CD4-positive, alpha-beta T cell treated with Interleukin-17A for 1 hour (primary cell): ENCODE results near the gene CPAMD8.

Experiments used
- DNase-seq: peaks from one replicate; pipeline ENCODE4 v3.0.0-alpha.2; 2020

CPAMD8 gene

DNA sequence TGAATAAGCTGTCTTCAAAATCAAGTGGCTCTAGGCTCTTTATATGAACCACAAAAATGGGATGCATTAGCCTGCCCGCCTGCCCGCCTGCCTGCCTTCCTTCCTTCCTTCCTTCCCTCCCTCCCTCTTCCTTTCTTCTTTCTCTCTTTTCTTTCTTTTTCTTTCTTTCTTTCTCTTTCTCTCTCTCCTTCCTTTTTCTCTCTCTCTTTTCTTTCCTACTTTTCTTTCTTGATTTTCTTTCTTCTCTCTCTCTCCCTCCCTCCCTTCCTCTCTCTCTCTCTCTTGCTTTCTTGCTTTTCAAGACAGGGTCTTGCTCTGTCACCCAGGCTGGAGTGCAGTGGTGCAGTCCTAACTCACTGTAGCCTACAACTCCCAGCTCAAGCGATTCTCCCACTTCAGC is 110.9 kb downstream of the CPAMD8 start:
- no peak for DNase-seq

- DNase-seq = no peak
Observed at GRCh38 chr19:16915135-16915534, 111.5 kb downstream of the CPAMD8 start.

GRCh38 chr19:16914421-16914820 is 112.2 kb downstream of the CPAMD8 start:
- no peak for DNase-seq

DNA sequence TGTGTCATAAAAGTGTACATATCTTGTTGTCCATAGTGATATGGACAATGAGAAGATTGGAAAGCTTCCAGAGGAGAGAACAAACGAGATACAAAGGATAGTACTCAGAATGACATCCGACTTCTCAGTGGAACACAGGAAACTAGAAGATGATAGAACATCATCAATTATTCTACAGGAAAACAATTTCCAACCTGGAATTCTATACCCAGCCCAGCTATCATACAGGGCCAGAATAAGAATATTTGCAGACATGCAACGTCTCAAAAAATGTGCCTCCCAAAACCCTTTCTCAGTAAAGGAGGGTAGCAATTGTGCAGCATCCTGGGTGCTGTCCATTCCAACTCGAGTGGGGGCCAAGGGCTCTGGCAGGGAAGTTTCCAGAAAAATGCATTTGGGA is 113.8 kb downstream of the CPAMD8 start:
- no peak for DNase-seq

GRCh38 chr19:16911046-16911445 is 115.6 kb downstream of the CPAMD8 start:
- no peak for DNase-seq

- DNase-seq = no peak
Observed at GRCh38 chr19:16908759-16909158, 117.9 kb downstream of the CPAMD8 start.

- DNase-seq = no peak
Observed at GRCh38 chr19:16904599-16904998, 122.0 kb downstream of the CPAMD8 start.

GRCh38 chr19:16903347-16903746 is 123.3 kb downstream of the CPAMD8 start:
- DNase-seq = no peak

DNA sequence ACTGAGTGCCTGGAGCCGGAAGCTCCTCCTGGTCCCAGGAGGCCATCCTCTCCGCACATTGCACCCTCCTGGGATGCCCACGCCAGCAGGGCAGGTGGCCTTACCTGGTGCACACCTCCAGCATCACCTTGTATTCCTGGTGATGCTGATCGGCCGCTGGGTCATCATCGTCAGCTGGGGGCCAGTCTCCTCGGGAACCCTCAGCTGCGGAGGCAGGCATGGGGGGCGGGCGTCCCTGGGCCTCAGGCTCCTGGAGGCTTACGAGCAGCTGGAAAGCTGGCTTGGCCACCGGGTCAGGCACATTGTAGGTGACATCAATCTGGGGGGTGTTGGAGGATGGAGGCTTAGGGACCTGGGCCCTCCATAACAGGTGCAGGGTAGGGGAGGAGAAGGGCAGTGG is 124.1 kb downstream of the CPAMD8 start:
- DNase-seq = no peak

DNA sequence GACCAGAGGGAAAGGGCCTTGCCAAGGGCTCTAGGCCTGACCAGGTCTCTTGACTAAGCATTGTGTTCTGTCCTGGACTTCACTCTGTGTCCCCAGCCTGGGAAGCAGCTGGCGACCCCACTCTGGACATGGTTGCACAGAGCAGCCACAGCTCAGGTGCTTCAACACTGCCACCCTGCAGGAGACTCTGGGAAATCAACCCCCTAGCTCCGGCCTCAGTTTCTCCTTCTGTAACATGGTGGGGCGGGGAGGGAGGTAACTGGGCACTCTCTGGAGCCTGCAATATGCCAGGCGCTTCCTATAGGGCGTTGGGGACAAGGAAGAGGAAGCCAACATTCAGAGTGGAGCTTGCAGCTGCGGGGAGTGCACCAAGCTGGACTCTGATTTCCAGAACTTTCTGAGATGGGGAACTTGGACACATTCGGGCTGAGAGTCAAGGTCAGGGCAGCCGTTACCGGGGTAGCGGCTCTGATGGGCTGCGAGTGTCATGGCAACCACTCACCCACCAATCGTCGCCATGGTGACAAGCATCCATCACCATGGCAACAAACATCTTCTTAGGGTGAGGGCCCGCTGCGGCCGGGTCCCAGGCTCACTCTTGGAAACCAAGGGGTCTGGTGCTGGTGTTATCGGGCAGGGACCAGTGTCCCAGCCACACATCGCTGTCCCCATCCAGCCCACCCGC is 125.0 kb downstream of the CPAMD8 start:
- no peak for DNase-seq

GRCh38 chr19:16899566-16900075 is 127.0 kb downstream of the CPAMD8 start:
- DNase-seq = peak; percentile 38

DNA sequence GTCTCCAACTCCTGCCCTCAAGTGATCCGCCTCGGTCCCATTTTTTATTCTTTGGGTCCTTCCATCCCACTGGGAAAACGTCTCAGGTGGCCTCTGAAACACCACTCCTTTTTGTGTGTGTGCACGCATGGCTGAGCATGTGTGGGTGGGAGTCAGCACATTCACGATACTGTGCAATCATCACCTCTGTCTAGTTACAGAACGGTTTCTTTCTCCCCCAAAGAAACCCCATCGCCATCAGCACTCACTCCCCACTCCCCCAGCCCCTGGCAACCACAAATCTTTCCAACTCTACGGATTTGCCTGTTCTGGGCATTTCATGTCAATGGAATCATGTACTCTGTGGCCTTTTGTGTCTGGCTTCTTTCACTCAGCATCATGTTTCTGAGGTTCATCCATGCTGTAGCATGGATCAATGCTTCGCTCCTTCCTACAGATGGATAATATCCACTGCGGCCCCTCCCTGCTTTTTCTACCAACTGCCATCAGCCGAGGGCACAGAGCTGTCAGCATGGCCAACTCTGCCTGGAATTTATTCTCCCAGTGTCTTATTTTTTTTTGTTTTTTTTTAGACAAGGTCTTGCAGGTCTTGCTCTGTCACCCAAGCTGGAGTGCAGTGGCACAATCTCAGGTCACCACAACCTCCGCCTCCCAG is 128.1 kb downstream of the CPAMD8 start:
- DNase-seq = no peak

DNA sequence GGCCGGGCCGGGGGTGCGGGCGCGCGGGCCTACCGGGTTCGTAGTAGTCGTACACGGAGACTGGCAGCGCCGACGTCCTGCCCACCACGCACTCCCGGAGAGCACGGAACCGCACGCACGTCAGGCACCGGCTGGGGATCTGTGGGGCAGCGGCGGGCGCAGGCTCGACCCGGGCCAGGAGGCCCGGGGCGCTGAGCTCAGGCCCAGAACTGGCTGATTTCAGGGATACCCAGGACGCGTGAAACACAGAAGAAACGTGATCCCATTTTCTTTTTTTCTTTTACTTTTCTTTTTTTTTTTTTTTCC is 128.8 kb downstream of the CPAMD8 start:
- DNase-seq = peak; percentile 25

DNA sequence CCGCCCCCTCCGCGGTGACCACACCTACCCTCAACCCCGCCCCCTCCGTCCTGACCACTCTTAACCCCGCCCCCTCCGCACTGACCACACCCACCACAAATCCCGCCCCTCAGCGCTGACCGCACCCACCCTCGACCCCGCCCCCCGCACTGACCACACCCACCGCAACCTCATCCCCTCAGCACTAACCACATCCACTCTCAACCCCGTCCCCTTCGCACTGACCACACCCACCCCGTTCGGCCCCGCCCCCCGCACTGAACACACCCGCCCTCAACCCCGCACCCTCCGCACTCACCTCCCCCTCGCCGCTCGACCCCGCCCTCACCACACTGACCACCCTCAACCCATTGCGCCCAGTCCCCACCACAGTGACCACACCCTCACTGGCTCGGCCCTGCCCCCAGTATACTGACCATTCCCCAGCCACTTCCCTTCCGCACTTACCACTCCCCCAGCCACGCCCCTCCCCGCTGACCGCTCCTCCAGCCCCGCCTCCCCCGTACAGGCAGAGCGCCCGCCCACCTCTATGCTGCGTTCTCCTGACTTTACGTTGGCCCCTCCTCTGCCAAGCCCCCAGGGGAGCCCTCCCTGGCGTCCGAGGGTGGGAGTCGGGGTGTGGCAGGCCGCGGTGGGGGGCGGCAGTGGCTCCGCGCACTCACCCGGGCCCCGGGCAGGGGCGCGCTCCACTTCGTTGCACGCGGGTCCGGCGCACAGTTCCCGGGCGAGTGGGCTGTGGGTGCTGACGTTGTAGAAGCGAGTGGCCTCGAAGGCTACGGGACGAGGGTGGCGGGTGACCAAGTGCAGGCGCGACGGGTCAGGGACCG is 129.4 kb downstream of the CPAMD8 start:
- DNase-seq = peak; percentile 77

DNA sequence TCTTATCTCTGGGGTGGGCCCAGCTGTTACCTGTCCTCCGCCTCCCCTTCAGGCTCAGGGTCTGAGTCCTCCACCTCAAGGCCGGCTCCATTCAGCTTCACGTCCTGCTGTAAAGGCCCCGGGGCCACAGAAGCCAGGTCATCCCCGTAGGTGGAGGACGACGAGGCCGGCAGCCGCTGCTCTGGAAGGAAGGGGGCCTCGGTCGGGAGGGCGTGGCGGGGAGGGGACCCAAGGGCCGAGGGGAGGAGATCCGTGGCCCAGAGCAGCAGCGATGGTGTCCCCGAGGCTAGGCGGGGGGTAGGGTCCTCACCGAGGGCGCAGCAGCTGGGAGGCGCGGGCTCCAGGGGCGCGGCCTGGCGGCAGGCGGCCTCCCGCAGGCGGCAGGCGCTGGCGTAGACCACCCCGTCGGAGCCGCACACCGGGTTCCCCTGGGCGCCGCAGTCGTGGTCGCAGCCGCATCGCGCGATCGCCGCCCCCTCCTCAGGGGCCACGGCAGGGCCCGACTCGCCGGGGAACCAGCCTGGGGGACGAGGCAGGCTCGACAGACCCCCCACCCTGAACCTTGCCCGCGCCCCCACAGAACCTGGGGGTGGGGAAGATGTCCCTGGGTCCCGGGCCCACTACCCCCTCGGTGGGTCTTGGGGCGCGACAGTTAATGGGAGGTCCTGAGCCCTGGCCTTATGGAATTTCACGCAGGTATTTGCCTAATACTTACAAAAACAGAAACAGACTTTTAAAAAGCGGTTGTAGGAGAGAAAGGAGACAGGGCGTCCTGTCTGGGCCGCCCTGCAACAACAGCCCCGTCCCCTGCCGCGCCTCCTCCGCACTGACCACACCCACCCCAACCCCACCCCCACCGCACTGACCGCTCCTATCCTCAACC is 130.2 kb downstream of the CPAMD8 start:
- DNase-seq = no peak

DNA sequence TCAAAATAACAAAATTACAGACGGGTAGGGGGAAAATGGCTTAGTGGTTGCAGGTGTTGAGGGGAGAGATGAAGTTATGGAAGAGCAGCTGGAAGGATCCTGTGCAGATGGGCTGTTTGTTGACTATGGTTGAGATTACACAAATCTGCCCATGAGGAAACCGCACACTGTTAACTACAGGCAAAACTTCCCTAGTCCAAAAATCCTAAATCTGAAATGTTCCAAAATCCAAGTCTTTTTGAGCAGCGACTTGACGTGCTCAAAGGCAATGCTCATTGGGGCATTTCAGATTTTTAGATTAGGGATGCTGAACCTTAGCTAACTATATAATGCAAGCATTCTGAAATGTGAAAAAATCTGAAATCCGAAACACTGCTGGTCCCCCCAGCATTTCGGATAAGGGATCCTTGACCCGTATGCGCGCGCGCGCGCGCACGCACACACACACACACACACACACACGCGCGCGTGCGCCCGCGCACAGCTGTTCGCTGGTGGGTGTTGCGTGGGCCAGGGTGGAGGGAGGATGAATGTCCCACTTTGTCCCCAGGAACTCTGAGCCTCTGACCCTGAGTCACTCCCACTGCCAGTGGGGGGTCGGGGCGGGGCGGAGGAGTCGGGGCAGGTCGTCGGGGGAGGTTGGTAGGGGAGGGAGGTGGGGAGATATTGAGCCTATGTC is 131.0 kb downstream of the CPAMD8 start:
- no peak for DNase-seq

DNA sequence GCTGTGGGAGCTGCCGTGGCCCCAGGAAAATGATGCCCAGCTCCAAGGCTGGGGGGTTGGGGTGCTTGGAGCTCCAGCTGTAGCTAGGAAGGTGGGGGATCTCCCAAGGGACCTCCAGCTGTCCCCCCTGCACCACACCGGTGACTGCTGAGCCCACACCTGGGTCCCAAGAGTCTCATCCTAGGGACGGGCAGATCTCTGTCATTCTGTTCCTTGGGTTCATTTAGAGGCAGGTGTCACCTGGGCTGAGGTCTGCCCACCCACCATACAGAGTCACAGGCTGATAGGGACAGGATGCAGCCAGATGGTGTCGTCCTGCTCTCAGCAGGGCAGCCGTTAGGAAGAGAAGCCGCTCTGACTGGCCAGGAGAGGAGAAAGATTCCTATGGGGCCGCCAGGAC is 132.5 kb downstream of the CPAMD8 start:
- no peak for DNase-seq

DNA sequence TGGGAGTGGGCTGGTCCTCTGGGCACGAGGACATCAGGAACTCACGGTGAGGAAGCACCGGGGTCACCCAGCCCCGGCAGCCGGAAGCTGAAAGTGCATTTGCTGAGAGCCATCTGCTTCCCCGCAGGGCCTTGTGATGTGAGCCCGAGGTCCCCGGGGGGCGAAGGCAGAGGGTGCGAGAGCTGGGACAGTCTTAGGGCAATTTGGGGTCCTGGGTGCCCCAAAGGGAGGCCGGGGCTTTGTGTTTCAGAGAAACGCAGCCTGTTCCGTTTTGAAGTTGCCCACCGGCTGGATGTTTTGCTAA is 133.0 kb downstream of the CPAMD8 start:
- DNase-seq = no peak

- no peak for DNase-seq
Observed at GRCh38 chr19:16892868-16893685, 133.5 kb downstream of the CPAMD8 start.

DNA sequence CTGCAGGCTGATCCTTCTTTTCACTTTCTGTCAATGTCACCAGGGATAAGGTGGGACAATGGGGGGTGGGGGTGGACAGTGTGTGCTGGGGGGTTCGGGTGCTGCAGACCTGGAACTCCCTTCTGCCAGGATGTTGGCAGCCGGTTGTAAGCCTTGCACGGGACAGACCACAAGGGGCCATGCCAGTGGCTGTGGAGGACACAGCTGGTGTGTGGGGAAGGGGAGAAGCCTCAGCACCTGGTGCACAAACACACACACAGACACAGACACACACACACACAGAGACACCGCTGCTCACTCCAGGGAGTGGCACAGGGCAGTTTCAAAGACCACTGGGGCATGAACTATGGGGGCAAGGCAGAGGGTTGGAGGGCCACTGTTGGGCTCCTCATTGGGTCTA is 134.2 kb downstream of the CPAMD8 start:
- DNase-seq = no peak

DNA sequence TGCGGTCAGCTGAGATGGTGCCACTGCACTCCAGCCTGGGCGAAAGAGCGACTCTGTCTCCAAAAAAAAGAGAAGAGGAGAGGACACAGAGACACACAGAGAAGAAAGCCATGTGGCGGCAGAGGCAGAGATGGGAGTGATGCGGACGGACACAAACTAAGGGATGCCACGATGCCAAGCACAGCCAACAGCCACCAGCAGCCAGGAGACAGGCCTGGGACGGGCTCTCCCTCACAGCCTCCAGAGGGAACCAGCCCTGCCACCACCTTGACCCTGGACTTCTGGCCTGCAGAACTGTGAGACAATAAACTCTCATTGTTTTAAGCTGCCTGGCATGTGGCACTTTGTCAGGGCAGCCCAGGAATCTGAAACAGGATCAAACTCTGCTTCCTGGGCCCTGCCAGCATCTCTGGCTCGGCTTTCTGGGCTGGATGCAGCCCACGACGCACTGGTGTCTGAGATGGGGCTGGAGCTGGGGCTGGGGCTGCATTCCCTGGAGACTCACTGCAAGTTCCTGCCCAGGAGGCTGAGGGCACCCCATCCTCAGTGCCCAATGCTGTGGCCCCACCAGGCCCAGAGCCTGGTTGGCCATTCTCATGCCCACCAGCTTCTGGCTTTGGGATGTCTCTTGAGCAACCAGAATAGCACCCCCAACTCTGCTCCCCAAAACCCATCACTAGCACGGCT is 134.8 kb downstream of the CPAMD8 start:
- no peak for DNase-seq
